HAP-1 (cell line): ENCODE results near the gene C20orf144.
A peak's percentile ranks its signal among the peaks of the same experiment; 100 is the strongest.
"Not testable (repeated sequence)": the region's sequence is repeated elsewhere in the genome, so short reads cannot be mapped to it uniquely, and the experiment has no call there.

ENCODE experiments used
- DNase-seq, 2 experiments: peaks; one replicate each; pipeline ENCODE4 v3.0.0-alpha.2; 2016 to 2020; ENCODE audit warnings: low spot score in 2 of 2
- H3K27me3 ChIP-seq: fragments of 250-450 bp; sonication (Bioruptor Pico); 2 replicates; pipeline ENCODE4 v1.5.1; 2020; ENCODE audit warnings: low read depth, mild to moderate bottlenecking, moderate library complexity
- H3K36me3 ChIP-seq: fragments of 250-450 bp; sonication (Bioruptor Pico); replicated peaks from 2 replicates; pipeline ENCODE4 v1.5.1; 2020; ENCODE audit warnings: mild to moderate bottlenecking
- H3K4me1 ChIP-seq: fragments of 250-450 bp; sonication (Bioruptor Pico); 2 replicates; pipeline ENCODE4 v1.5.1; 2020; ENCODE audit warnings: mild to moderate bottlenecking
- H3K4me3 ChIP-seq: fragments of 250-450 bp; sonication (Bioruptor Pico); 2 replicates; pipeline ENCODE4 v1.5.1; 2020; ENCODE audit warnings: mild to moderate bottlenecking, moderate library complexity
- H3K9me3 ChIP-seq: fragments of 250-450 bp; sonication (Bioruptor Pico); 2 replicates; pipeline ENCODE4 v1.5.1; 2020; ENCODE audit warnings: mild to moderate bottlenecking, moderate library complexity
- in situ Hi-C: fragments of 300-500 bp; cut with MboI; formaldehyde crosslinking; loops from 3 replicates; pipeline ENCODE4 v1.14.3; 2020; ENCODE audit warnings: low sequenced_read_pairs, inconsistent platforms, mixed read lengths

Gene C20orf144

GRCh38 chr20:33662172-33662571 is at the start of gene C20orf144:
C20orf144 (plus strand) TSS chr20:33662327; CDS start chr20:33662346, 19 bp downstream.
- Histone ChIP-seq H3K27me3 (no peaks in the 10 kb centered on the region), H3K9me3 (no peaks in the 10 kb centered on the region), H3K36me3 (peaks cover 22% of the 10 kb centered on the region), H3K4me3 (peak within 1 kb of the TSS; percentile 65), H3K4me1 (peaks cover 11% of the 10 kb centered on the region)
- in situ Hi-C loops = no loop called here
- DNase-seq = no peak

- H3K9me3 ChIP-seq = no peaks in the 10 kb centered on the region
- H3K4me3 ChIP-seq = no peak overlapping the region
- in situ Hi-C loops = no loop called here
- no peaks in the 10 kb centered on the region for H3K36me3 ChIP-seq
- DNase-seq = no peak
- no peaks in the 10 kb centered on the region for H3K4me1 ChIP-seq
- no peaks in the 10 kb centered on the region for H3K27me3 ChIP-seq
Observed at GRCh38 chr20:33621717-33622400, 40.3 kb upstream of the C20orf144 start.

- Histone ChIP-seq H3K4me3 (no peak overlapping the region), H3K4me1 (no peaks in the 10 kb centered on the region), H3K36me3 (no peaks in the 10 kb centered on the region), H3K27me3 (no peaks in the 10 kb centered on the region), H3K9me3 (no peaks in the 10 kb centered on the region)
- in situ Hi-C loops = no loop called here
- DNase-seq = no peak
Observed at GRCh38 chr20:33622705-33623365, 39.3 kb upstream of the C20orf144 start.

GRCh38 chr20:33624399-33624798 is 37.7 kb upstream of the C20orf144 start:
- no peak for DNase-seq
- Histone ChIP-seq H3K4me3 (no peak overlapping the region), H3K27me3 (no peaks in the 10 kb centered on the region), H3K4me1 (no peaks in the 10 kb centered on the region), H3K9me3 (no peaks in the 10 kb centered on the region), H3K36me3 (no peaks in the 10 kb centered on the region)
- in situ Hi-C loops = no loop called here

GRCh38 chr20:33626190-33626589 is 35.9 kb upstream of the C20orf144 start:
- Histone ChIP-seq H3K4me1 (no peaks in the 10 kb centered on the region), H3K36me3 (no peaks in the 10 kb centered on the region), H3K9me3 (no peaks in the 10 kb centered on the region), H3K27me3 (no peaks in the 10 kb centered on the region), H3K4me3 (no peak overlapping the region)
- DNase-seq = no peak
- in situ Hi-C loops = no loop called here

- Histone ChIP-seq H3K27me3 (no peaks in the 10 kb centered on the region), H3K36me3 (no peaks in the 10 kb centered on the region), H3K4me1 (no peaks in the 10 kb centered on the region), H3K4me3 (no peak overlapping the region), H3K9me3 (no peaks in the 10 kb centered on the region)
- DNase-seq = no peak
- in situ Hi-C loops = no loop called here
Observed at GRCh38 chr20:33627577-33628216, 34.4 kb upstream of the C20orf144 start.

- Histone ChIP-seq H3K9me3 (no peaks in the 10 kb centered on the region), H3K4me1 (no peaks in the 10 kb centered on the region), H3K27me3 (no peaks in the 10 kb centered on the region), H3K36me3 (no peaks in the 10 kb centered on the region; the same call in 1 of the 2 replicates), H3K4me3 (no peak overlapping the region)
- in situ Hi-C loops = no loop called here
- DNase-seq = no peak
Observed at GRCh38 chr20:33629533-33629932, 32.6 kb upstream of the C20orf144 start.

- no peaks in the 10 kb centered on the region for H3K27me3 ChIP-seq
- no peaks in the 10 kb centered on the region for H3K9me3 ChIP-seq
- H3K4me1 ChIP-seq = peaks cover 4% of the 10 kb centered on the region
- in situ Hi-C loops = no loop called here
- DNase-seq = no peak
- H3K36me3 ChIP-seq = no peaks in the 10 kb centered on the region; the same call in 1 of the 2 replicates
- H3K4me3 ChIP-seq = no peak overlapping the region
Observed at GRCh38 chr20:33629979-33630378, 32.1 kb upstream of the C20orf144 start.

GRCh38 chr20:33630507-33630906 is 31.6 kb upstream of the C20orf144 start:
- Histone ChIP-seq H3K9me3 (no peaks in the 10 kb centered on the region), H3K4me1 (peaks cover 9% of the 10 kb centered on the region), H3K27me3 (no peaks in the 10 kb centered on the region), H3K36me3 (no peaks in the 10 kb centered on the region; the same call in 1 of the 2 replicates), H3K4me3 (no peak overlapping the region)
- in situ Hi-C loops = no loop called here
- no peak for DNase-seq

- H3K4me3 ChIP-seq, H3K27me3 ChIP-seq, H3K9me3 ChIP-seq, DNase-seq, H3K36me3 ChIP-seq, in situ Hi-C loops: not testable (repeated sequence)
- peaks cover 12% of the 10 kb centered on the region for H3K4me1 ChIP-seq
Observed at GRCh38 chr20:33631910-33632309, 30.2 kb upstream of the C20orf144 start.

GRCh38 chr20:33635341-33635740 is 26.8 kb upstream of the C20orf144 start:
- no peaks in the 10 kb centered on the region for H3K27me3 ChIP-seq
- H3K4me3 ChIP-seq = no peak overlapping the region
- in situ Hi-C loops = no loop called here
- H3K9me3 ChIP-seq = no peaks in the 10 kb centered on the region
- peaks cover 12% of the 10 kb centered on the region for H3K4me1 ChIP-seq
- peaks cover 6% of the 10 kb centered on the region for H3K36me3 ChIP-seq
- peak; percentile 52 to 78 for DNase-seq

- in situ Hi-C loops = no loop called here
- H3K27me3 ChIP-seq = no peaks in the 10 kb centered on the region
- H3K4me3 ChIP-seq = no peak overlapping the region
- DNase-seq = no peak
- peaks cover 6% of the 10 kb centered on the region for H3K36me3 ChIP-seq
- peaks cover 12% of the 10 kb centered on the region for H3K4me1 ChIP-seq
- H3K9me3 ChIP-seq = no peaks in the 10 kb centered on the region
Observed at GRCh38 chr20:33636776-33637175, 25.4 kb upstream of the C20orf144 start.

GRCh38 chr20:33640287-33640686 is 21.8 kb upstream of the C20orf144 start:
- DNase-seq = no peak
- in situ Hi-C loops = no loop called here
- peaks cover 15% of the 10 kb centered on the region for H3K36me3 ChIP-seq

More at GRCh38 chr20:33640287-33640686, 21.8 kb upstream of the C20orf144 start:
- H3K4me1 ChIP-seq = peaks cover 6% of the 10 kb centered on the region
- no peak overlapping the region for H3K4me3 ChIP-seq
- H3K9me3 ChIP-seq = no peaks in the 10 kb centered on the region
- no peaks in the 10 kb centered on the region for H3K27me3 ChIP-seq
